Measurements from ENCODE around the gene STAT3.

The STAT3 gene

GRCh38 chr17:42276359-42276608 is 112.0 kb downstream of the STAT3 start, which contains the start of gene STAT5B:
Gene STAT5B, minus strand, starts transcription at chr17:42276391. Its CDS starts 44,264 bp downstream, at chr17:42232127.
- TF ChIP-seq POU6F1 (CRISPR knock-in tag; IDR thresholded peaks at IDR 0.05; ENCODE audit: borderline replicate concordance, low read depth) (no peak), CSDC2 (CRISPR knock-in tag; IDR thresholded peaks at IDR 0.05) (peak; percentile 86; the same call in 1 of the 2 replicates), SNAI2 (CRISPR knock-in tag; IDR thresholded peaks at IDR 0.05) (peak; percentile 90)
- ATAC-seq = peak; percentile 10; the same call in 2 of the 3 replicates

GRCh38 chr17:42275527-42276358 is 112.5 kb downstream of the STAT3 start:
- TF ChIP-seq TCF4 (CRISPR knock-in tag; IDR thresholded peaks at IDR 0.05; ENCODE audit: borderline replicate concordance) = no peak
- peak; percentile 72; the same call in 1 of the 2 replicates for TF ChIP-seq PATZ1 (CRISPR knock-in tag; IDR thresholded peaks at IDR 0.05; ENCODE audit: borderline replicate concordance)
- peak; percentile 30 for ATAC-seq

- ATAC-seq = peak; percentile 46
- no peak for TF ChIP-seq CREB5 (CRISPR knock-in tag; IDR thresholded peaks at IDR 0.05; ENCODE audit: low read depth)
- no peak for TF ChIP-seq ZNF8 (CRISPR knock-in tag; IDR thresholded peaks at IDR 0.05)
Measured at GRCh38 chr17:42274812-42275526, 113.3 kb downstream of the STAT3 start.

GRCh38 chr17:42274253-42274542 is 114.0 kb downstream of the STAT3 start:
- no peak for ATAC-seq
- no peak for TF ChIP-seq POU6F1 (CRISPR knock-in tag; IDR thresholded peaks at IDR 0.05; ENCODE audit: borderline replicate concordance, low read depth)
- no peak for TF ChIP-seq PATZ1 (CRISPR knock-in tag; IDR thresholded peaks at IDR 0.05; ENCODE audit: borderline replicate concordance)
- TF ChIP-seq TSHZ2 (CRISPR knock-in tag; IDR thresholded peaks at IDR 0.05) = no peak
- no peak for TF ChIP-seq ARNTL (CRISPR knock-in tag; IDR thresholded peaks at IDR 0.05; ENCODE audit: borderline replicate concordance, low read depth)
- TF ChIP-seq TOX (CRISPR knock-in tag; IDR thresholded peaks at IDR 0.05; ENCODE audit: borderline replicate concordance) = no peak
- no peak for TF ChIP-seq GLIS3 (CRISPR knock-in tag; IDR thresholded peaks at IDR 0.05)
- TF ChIP-seq ZNF565 (CRISPR knock-in tag; conservative IDR thresholded peaks at IDR 0.05; ENCODE audit: low read depth) = no peak

Measured in SK-N-SH treated with all-trans-retinoic acid at 6 μM for 48 hours (cell line).